HepG2 (cell line): ENCODE data around the gene BAZ1A. TPM values are rescaled to one million over a fixed set of nuclear protein-coding genes. Genes with fewer than 3 reads are reported as not detected.
A peak's percentile ranks its signal among the peaks of the same experiment; 100 is the strongest.

ENCODE experiments used
- ATAC-seq: fragments of 200-7000 bp; cut with Tn5 transposase; 3 replicates; pipeline ENCODE4 v1.9.1; 2020; ENCODE audit warnings: mild to moderate bottlenecking, moderate library complexity
- BruUV-seq: library from RNA; stranded (reverse); fragments of 400-500 nt; replicated peaks from 2 replicates; lab custom pipeline; 2021; lab: Mats Ljungman, UMichigan
- CTCF ChIA-PET: fragments of 300-600 bp; formaldehyde crosslinking; extraction: SDS; loops from one replicate; lab custom pipeline; 2021; ENCODE audit warnings: low total read pairs, inconsistent platforms, low intra/inter-chr PET ratio; lab: Yijun Ruan, JAX
- POLR2A ChIA-PET: fragments of 350-600 bp; sonication (Branson Sonifier 250); formaldehyde crosslinking; loops from one replicate; lab custom pipeline; 2020; ENCODE audit warnings: antibody characterized with exemption, inconsistent platforms; lab: Yijun Ruan, JAX
- DNase-seq: peaks from one replicate; pipeline ENCODE4 v3.0.0-alpha.2; 2015; ENCODE audit warnings: low spot score
- FAIRE-seq: peaks from 3 replicates; lab custom pipeline; 2011; peaks lifted over from hg19 to GRCh38; lab: Jason Lieb, UNC
- H2AFZ ChIP-seq: one replicate; pipeline ENCODE4 v1.6.1; 2011; ENCODE audit warnings: low read length, inconsistent platforms
- H3K27ac ChIP-seq: fragments of 300-600 bp; 3 replicates; pipeline ENCODE4 v1.8.0; 2011; ENCODE audit warnings: mixed run types, mild to moderate bottlenecking, mixed read lengths, low read length, inconsistent platforms; ENCODE audit not compliant: insufficient read depth; ENCODE audit errors: extremely low read length
- H3K27me3 ChIP-seq, 2 experiments: fragments of 200-600 bp in 1 of 2; 2 replicates in 1 of 2; 3 replicates in 1 of 2; pipeline versions ENCODE4 v1.6.0 to v1.8.0; 2011; ENCODE audit warnings: low read length in 2 of 2, mild to moderate bottlenecking in 2 of 2, moderate library complexity in 2 of 2, inconsistent platforms in 1 of 2; ENCODE audit not compliant: insufficient read depth in 2 of 2, control insufficient read depth in 1 of 2
- H3K36me3 ChIP-seq, 2 experiments: fragments of 200-600 bp in 1 of 2; replicated peaks in 1 of 2; 2 replicates in 1 of 2; 3 replicates in 1 of 2; pipeline versions ENCODE4 v1.5.1 to v1.8.0; 2011; ENCODE audit warnings: low read length in 2 of 2, inconsistent platforms in 1 of 2; ENCODE audit not compliant: insufficient read depth in 2 of 2, control insufficient read depth in 1 of 2
- H3K4me1 ChIP-seq: 2 replicates; pipeline ENCODE4 v1.5.1; 2012; ENCODE audit warnings: low read length, inconsistent platforms; ENCODE audit not compliant: insufficient read depth
- H3K4me2 ChIP-seq: 2 replicates; pipeline ENCODE4 v1.6.0; 2011; ENCODE audit warnings: low read depth, low read length, inconsistent platforms
- H3K4me3 ChIP-seq, 3 experiments: fragments of 200-600 bp in 1 of 3; sonication (generic), shearing (Covaris generic) in 1 of 3; replicated peaks in 1 of 3; 2 replicates each; pipeline ENCODE4 v1.5.1; 2011 to 2016; ENCODE audit warnings: low read length in 3 of 3, inconsistent platforms in 2 of 3, low read depth in 2 of 3, mild to moderate bottlenecking in 2 of 3, control low read depth in 1 of 3, mixed read lengths in 1 of 3; ENCODE audit not compliant: insufficient read depth in 1 of 3
- H3K79me2 ChIP-seq: one replicate; pipeline ENCODE4 v1.6.1; 2011; ENCODE audit warnings: low read length, inconsistent platforms; ENCODE audit not compliant: insufficient read depth
- H3K9ac ChIP-seq: 2 replicates; pipeline ENCODE4 v1.6.0; 2011; ENCODE audit warnings: mild to moderate bottlenecking, low read depth, low read length, inconsistent platforms; ENCODE audit not compliant: insufficient read depth
- H3K9me3 ChIP-seq: 2 replicates; pipeline ENCODE4 v1.5.1; 2012; ENCODE audit warnings: mild to moderate bottlenecking, low read length
- H4K20me1 ChIP-seq: 2 replicates; pipeline ENCODE4 v1.6.0; 2011; ENCODE audit warnings: inconsistent platforms, mild to moderate bottlenecking, low read length, moderate library complexity; ENCODE audit not compliant: insufficient read depth
- ARID2 ChIP-seq: sonication (generic); formaldehyde crosslinking; IDR thresholded peaks from 2 replicates; pipeline ENCODE4 v1.8.1; 2022; ENCODE audit warnings: mild to moderate bottlenecking, missing genetic modification reagents, borderline replicate concordance
- KAT7 ChIP-seq: IDR thresholded peaks from 2 replicates; pipeline ENCODE4 v1.6.1; 2018; ENCODE audit warnings: borderline replicate concordance, missing compliant biosample characterization
- ZFP36 ChIP-seq: fragments of 150-350 bp; IDR thresholded peaks from 2 replicates; pipeline ENCODE4 v1.6.1; 2018; ENCODE audit warnings: borderline replicate concordance, low read length, low read depth; ENCODE audit not compliant: partially characterized antibody
- ZNF7 ChIP-seq: IDR thresholded peaks from 2 replicates; pipeline ENCODE4 v1.6.1; 2016; ENCODE audit warnings: missing biosample characterization, missing genetic modification reagents
- ZNF891 ChIP-seq: sonication (generic); formaldehyde crosslinking; IDR thresholded peaks from 2 replicates; pipeline ENCODE4 v1.5.0; 2020; ENCODE audit warnings: mild to moderate bottlenecking, missing genetic modification reagents
- WGBS: methylation state at CpG from one replicate; pipeline ENCODE4 v1.1.6; 2017; ENCODE audit warnings: low lambda C conversion rate; 5-methylcytosine and 5-hydroxymethylcytosine counted together
- in situ Hi-C: cut with HindIII; loops from 2 replicates; pipeline ENCODE4 v1.10.0; 2017; ENCODE audit warnings: low pct_unique_long_range_greater_than_20kb; ENCODE audit not compliant: extremely low pct_ligation_motif_present
- intact Hi-C: fragments of 100-400 bp; cut with micrococcal nuclease; formaldehyde crosslinking; loops from one replicate; pipeline ENCODE4 v1.10.0; 2022; ENCODE audit not compliant: unreplicated experiment
- polyA plus RNA-seq, 8 experiments: library from polyadenylated mRNA; depleted of rRNA in 3 of 8; stranded (reverse) in 7 of 8; unstranded in 1 of 8; fragments of >200 nt; fragmentation: Illumina TruSeq in 4 of 8; extraction: Trizol in 4 of 8; gene quantifications; 2 replicates each; pipeline versions ENCODE4 v1.2.1 to v1.2.3, GENCODE V29; 2011 to 2016; ENCODE audit warnings: low read depth in 4 of 8, missing spikeins in 1 of 8, mixed read lengths in 1 of 8; ENCODE audit not compliant: insufficient read depth in 1 of 8
- total RNA-seq, 5 experiments: library from RNA; depleted of rRNA; stranded (reverse); fragments of >200 nt; fragmentation: Illumina TruSeq; extraction: Trizol; gene quantifications; 2 replicates each; pipeline ENCODE4 v1.2.3, GENCODE V29; 2016; ENCODE audit warnings: low read depth in 1 of 5

BAZ1A gene
- total and polyA plus RNA-seq, 2 of the 13 experiments (the other 11 are each of a cell fraction or from before 2014, with no cell fraction given), result 20.9 to 56.8 TPM

DNA sequence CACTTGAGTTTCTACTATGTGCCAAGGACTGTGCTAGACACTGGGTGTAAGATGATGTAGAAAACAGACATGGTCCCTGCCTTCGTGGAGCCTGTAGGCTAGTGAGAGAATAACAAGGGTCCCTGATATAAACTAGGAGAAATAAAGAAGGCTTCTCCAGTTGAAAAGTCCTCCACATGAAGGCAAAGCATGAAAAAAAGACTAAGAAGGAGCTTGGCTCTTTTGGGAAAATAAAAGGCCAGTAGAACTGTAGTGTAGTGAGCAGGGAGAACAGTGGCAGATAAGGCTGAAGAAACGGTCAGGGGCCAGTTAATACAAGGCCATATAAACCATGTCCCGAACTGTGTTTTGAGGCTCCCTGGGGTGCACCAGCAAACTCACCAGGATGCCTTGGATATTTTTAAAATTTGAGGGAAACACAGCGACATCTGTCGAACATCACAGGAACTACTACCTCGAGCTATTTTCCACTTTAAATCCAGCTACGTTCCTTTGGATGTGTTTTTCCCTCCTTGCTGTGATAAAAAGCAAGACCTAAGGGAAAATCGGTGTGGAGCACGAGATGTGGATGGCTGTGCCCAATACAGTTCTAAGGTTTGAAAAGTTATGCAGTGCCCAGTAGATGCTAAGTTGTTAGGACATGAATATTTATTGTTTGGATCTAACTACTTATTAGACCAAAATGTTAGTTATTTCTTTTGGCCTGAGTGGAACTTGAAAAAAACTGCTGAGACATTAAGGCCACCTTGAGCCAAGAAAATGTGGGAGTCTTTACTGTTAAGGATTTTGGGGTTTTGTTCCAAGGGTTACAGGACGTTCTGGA, 152.2 kb downstream of the BAZ1A start (continued):
- TF ChIP-seq ZFP36, result peak; percentile 46
- TF ChIP-seq ARID2 (CRISPR knock-in tag), result 0 out of 2 replicates have a peak, but pooled peaks have one; percentile 24
- no peak for TF ChIP-seq KAT7 (CRISPR knock-in tag)

- WGBS, result 8% methylated on average over 2 of the region's 2 CpGs
- Histone ChIP-seq H3K9ac (no peak overlapping the region), H3K27ac (no peak overlapping the region), H3K36me3 (no peaks in the 10 kb centered on the region), H4K20me1 (no peaks in the 10 kb centered on the region), H3K4me1 (peaks cover 10% of the 10 kb centered on the region), H3K79me2 (no peaks in the 10 kb centered on the region), H2AFZ (no peak overlapping the region), H3K4me3 (no peak overlapping the region), H3K9me3 (no peaks in the 10 kb centered on the region), H3K4me2 (no peak overlapping the region), H3K27me3 (peaks cover 0 to under 1% of the 10 kb centered on the region in 2 experiments; a peak in 2 of 5 replicates)
- TF ChIP-seq ZNF891 (CRISPR knock-in tag) (no peak), ZNF7 (CRISPR knock-in tag) (peak; percentile 90)
- intact Hi-C loops (no loop called here), in situ Hi-C loops (loop anchor here (5.0 kb wide), 1 partner anchor 49 kb away; no protein-coding TSS in a partner anchor)
- FAIRE-seq (no peak), DNase-seq (no peak), ATAC-seq (no peak)
- BruUV-seq, result no TSS peak
- CTCF ChIA-PET, result interaction anchor here (9.7 kb wide), 1 partner anchor 49 kb away, joined by 203 read pairs; no protein-coding TSS in a partner anchor
- POLR2A ChIA-PET, result no interaction called here
Observed at GRCh38 chr14:34721129-34721528, 154.0 kb downstream of the BAZ1A start.
